HepG2 (cell line): Measurements from ENCODE around the gene HYAL2.

Source experiments
- MEIS1 ChIP-seq: sonication (generic); formaldehyde crosslinking; IDR thresholded peaks from 2 replicates; pipeline ENCODE4 v1.9.0; 2021; ENCODE audit warnings: mild to moderate bottlenecking, missing genetic modification reagents, moderate library complexity, borderline replicate concordance
- MIER3 ChIP-seq: IDR thresholded peaks from 2 replicates; pipeline ENCODE4 v1.6.1; 2016; ENCODE audit warnings: missing compliant biosample characterization, borderline replicate concordance
- NR2C2 ChIP-seq: sonication (generic); formaldehyde crosslinking; IDR thresholded peaks from 2 replicates; pipeline ENCODE4 v1.4.0; 2020; ENCODE audit warnings: missing genetic modification reagents, mild to moderate bottlenecking, moderate library complexity, borderline replicate concordance
- TF ChIP-seq, protein P1 (sequence below): sonication (generic); formaldehyde crosslinking; IDR thresholded peaks from 2 replicates; pipeline ENCODE4 v1.4.0; 2020; ENCODE audit warnings: missing genetic modification reagents

DNA sequence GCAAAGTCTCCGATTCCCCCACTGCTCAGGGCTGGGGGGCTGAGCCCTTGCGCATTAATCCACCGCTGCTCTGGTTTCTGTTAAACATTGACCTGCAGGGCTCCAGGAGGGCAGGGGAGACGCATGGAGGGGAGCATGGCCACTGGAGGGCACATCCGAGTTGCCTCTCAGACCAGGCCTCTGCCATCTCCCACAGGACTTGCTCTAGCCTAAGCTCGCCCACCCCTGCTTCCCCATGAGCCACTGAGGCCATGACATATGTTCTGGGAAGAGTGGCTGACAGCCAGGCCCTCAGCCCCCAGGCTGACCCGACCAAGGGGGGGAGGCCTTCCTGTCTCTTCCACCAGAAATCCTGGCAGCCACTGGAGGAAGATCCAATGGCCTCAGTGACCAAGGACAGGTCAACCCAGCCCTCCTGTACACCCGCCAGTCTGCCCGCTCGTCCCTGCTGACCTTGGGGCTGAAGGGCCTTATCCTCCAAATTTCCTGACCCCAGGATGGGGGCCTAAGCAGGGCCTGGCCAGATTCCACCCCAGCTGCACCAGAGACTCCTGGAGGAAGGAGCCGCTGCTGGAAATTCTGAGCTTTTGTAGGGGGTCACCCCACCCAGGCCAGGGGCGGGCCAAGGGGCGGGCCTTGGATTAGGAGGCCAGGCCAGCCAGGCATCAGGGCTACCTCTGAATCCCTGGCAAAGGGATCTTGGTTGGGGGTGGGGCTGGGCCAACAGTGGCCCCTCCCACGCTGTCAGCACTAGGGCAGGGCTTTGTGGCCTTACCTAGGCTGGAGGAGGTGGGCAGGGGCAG is 19.3 kb downstream of the HYAL2 start, which contains the start of gene HYAL1:
- TF ChIP-seq, protein P1, sequence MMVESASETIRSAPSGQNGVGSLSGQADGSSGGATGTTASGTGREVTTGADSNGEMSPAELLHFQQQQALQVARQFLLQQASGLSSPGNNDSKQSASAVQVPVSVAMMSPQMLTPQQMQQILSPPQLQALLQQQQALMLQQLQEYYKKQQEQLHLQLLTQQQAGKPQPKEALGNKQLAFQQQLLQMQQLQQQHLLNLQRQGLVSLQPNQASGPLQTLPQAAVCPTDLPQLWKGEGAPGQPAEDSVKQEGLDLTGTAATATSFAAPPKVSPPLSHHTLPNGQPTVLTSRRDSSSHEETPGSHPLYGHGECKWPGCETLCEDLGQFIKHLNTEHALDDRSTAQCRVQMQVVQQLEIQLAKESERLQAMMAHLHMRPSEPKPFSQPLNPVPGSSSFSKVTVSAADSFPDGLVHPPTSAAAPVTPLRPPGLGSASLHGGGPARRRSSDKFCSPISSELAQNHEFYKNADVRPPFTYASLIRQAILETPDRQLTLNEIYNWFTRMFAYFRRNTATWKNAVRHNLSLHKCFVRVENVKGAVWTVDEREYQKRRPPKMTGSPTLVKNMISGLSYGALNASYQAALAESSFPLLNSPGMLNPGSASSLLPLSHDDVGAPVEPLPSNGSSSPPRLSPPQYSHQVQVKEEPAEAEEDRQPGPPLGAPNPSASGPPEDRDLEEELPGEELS (CRISPR knock-in tag): no peak
- TF ChIP-seq MIER3 (peak; percentile 51; the same call in 1 of the 2 replicates), MEIS1 (CRISPR knock-in tag) (no peak; the same call in 1 of the 2 replicates), NR2C2 (CRISPR knock-in tag) (peak; percentile 67; the same call in 1 of the 2 replicates)
